Coronary artery (tissue), 2 donors: ENCODE measurements around the gene JAK2.
"Not testable (repeated sequence)": the region's sequence is repeated elsewhere in the genome, so short reads cannot be mapped to it uniquely, and the experiment has no call there.

Source experiments
- DNase-seq: peaks from one replicate; pipeline ENCODE4 v3.0.0-alpha.2; 2017; ENCODE audit warnings: low spot score
- H3K27ac ChIP-seq, 2 donors: fragments of 200-600 bp; sonication (generic); one replicate each; pipeline ENCODE4 v1.5.1; 2016 to 2019
- H3K4me3 ChIP-seq: fragments of 200-600 bp; sonication (generic); 2 replicates; pipeline ENCODE4 v1.5.1; 2016; ENCODE audit warnings: mild to moderate bottlenecking, moderate library complexity
- CTCF ChIP-seq: fragments of 200-600 bp; sonication (generic); IDR thresholded peaks from one replicate; pipeline ENCODE4 v1.5.1; 2019; ENCODE audit warnings: antibody characterized with exemption

Gene JAK2

GRCh38 chr9:5073701-5074100 is 88.6 kb downstream of the JAK2 start:
- no peak for DNase-seq
- no peak overlapping the region for H3K4me3 ChIP-seq
- TF ChIP-seq CTCF: no peak
- H3K27ac ChIP-seq: no peak overlapping the region

- Histone ChIP-seq H3K27ac (no peak overlapping the region), H3K4me3 (no peak overlapping the region)
- no peak for TF ChIP-seq CTCF
- no peak for DNase-seq
Measured at GRCh38 chr9:5085993-5086392, 100.9 kb downstream of the JAK2 start.

GRCh38 chr9:5089737-5090136 is 104.7 kb downstream of the JAK2 start:
- H3K4me3 ChIP-seq: no peak overlapping the region
- no peak overlapping the region for H3K27ac ChIP-seq
- DNase-seq: no peak
- no peak for TF ChIP-seq CTCF

- no peak for DNase-seq
- H3K4me3 ChIP-seq: no peak overlapping the region
- TF ChIP-seq CTCF: no peak
Measured at GRCh38 chr9:5095795-5096194, 110.7 kb downstream of the JAK2 start.

GRCh38 chr9:5099466-5099865 is 114.4 kb downstream of the JAK2 start:
- Histone ChIP-seq H3K27ac (no peak overlapping the region), H3K4me3 (no peak overlapping the region)
- DNase-seq: no peak
- no peak for TF ChIP-seq CTCF

More at GRCh38 chr9:5095795-5096194, 110.7 kb downstream of the JAK2 start:
- H3K27ac ChIP-seq: no peak overlapping the region

GRCh38 chr9:5101127-5101526 is 116.1 kb downstream of the JAK2 start:
- H3K27ac ChIP-seq, H3K4me3 ChIP-seq, DNase-seq: not testable (repeated sequence)

GRCh38 chr9:5106517-5106916 is 121.4 kb downstream of the JAK2 start:
- not testable (repeated sequence) for H3K4me3 ChIP-seq, H3K27ac ChIP-seq, DNase-seq

GRCh38 chr9:5110867-5111681 is 126.0 kb downstream of the JAK2 start:
- H3K27ac ChIP-seq: no peak overlapping the region
- no peak overlapping the region for H3K4me3 ChIP-seq
- TF ChIP-seq CTCF: no peak
- no peak for DNase-seq
